Activated naive CD8-positive, alpha-beta T cell treated with anti-CD3 and anti-CD28 coated beads for 36 hours (primary cell): Measurements from ENCODE around the gene STAMBP. TPM values are rescaled to one million over a fixed set of nuclear protein-coding genes. Genes with fewer than 3 reads are reported as not detected.
"Not testable (repeated sequence)": the region's sequence is repeated elsewhere in the genome, so short reads cannot be mapped to it uniquely, and the experiment has no call there.

Experiments
- DNase-seq: peaks from one replicate; pipeline ENCODE4 v3.0.0; 2021
- H3K27ac Mint-ChIP-seq: one replicate; pipeline ENCODE4 v1.8.0; 2022; ENCODE audit warnings: mild to moderate bottlenecking, moderate library complexity, mixed read lengths
- H3K27me3 Mint-ChIP-seq: one replicate; pipeline ENCODE4 v1.8.0; 2022; ENCODE audit warnings: mild to moderate bottlenecking, mixed read lengths
- H3K36me3 Mint-ChIP-seq: one replicate; pipeline ENCODE4 v1.8.0; 2021; ENCODE audit warnings: mild to moderate bottlenecking, mixed read lengths
- H3K4me1 Mint-ChIP-seq: one replicate; pipeline ENCODE4 v1.8.0; 2021; ENCODE audit warnings: mixed read lengths
- H3K4me3 Mint-ChIP-seq: one replicate; pipeline ENCODE4 v1.8.0; 2022; ENCODE audit warnings: mild to moderate bottlenecking, moderate library complexity, mixed read lengths
- H3K9me3 Mint-ChIP-seq: one replicate; pipeline ENCODE4 v1.8.0; 2022; ENCODE audit warnings: mixed read lengths
- total RNA-seq, 2 experiments: library from RNA; stranded (reverse); gene quantifications; one replicate each; pipeline ENCODE4 v1.2.3, GENCODE V29; 2021

The STAMBP gene
- total RNA-seq, 2 experiments from 2014 or later = 72.6 to 76.4 TPM

DNA sequence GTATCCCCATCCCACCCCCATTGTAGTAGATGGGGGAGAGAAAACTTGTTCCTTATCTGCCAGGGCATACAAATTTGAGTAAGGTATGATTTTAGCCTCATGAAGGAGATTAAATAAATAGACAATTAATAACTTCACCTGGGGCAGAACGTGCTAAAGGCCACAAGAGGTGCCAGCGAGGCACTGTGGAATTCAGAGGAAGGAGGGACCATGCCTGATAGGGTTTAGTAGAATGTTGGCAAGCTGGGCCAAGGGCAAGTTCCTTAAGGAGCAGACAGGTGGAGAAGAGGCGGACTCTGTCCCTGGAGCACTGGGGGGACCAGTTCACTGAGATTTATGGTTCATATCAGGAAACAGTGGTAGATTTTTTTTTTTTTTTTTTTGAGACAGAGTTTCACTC lies 22.5 kb downstream of the STAMBP start:
- no peak for DNase-seq
- H3K27ac Mint-ChIP-seq = peak overlapping the region; percentile 5
- H3K27me3 Mint-ChIP-seq = no peaks in the 10 kb centered on the region
- H3K36me3 Mint-ChIP-seq = peaks cover 30% of the 10 kb centered on the region
- H3K4me1 Mint-ChIP-seq = peaks cover 13% of the 10 kb centered on the region
- no peak overlapping the region for H3K4me3 Mint-ChIP-seq
- no peaks in the 10 kb centered on the region for H3K9me3 Mint-ChIP-seq

GRCh38 chr2:73852020-73852419 lies 23.3 kb downstream of the STAMBP start:
- Mint-ChIP-seq H3K9me3 (no peaks in the 10 kb centered on the region), H3K36me3 (peaks cover 31% of the 10 kb centered on the region), H3K27ac (no peak overlapping the region), H3K4me3 (no peak overlapping the region), H3K27me3 (no peaks in the 10 kb centered on the region), H3K4me1 (peaks cover 19% of the 10 kb centered on the region)
- no peak for DNase-seq

DNA sequence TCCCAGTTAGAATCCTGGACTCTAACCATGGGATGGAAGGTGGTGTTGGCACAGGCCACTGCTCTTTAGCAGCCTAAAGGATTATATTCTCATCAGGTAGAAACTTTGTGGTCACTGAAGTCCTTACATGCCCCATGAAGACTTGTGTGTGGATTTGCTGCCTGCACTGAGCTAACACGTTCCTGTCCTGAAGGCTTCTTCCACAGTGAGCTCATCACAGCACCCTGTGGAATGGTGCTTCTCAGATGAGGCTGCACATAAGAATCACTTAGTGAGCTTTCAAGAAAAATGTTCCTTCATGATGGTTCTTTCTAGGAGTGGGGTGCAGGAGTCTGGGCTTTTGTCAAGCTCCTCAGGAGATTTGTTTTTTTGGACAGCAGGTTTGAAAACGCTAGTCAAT lies 26.8 kb downstream of the STAMBP start:
- H3K27ac Mint-ChIP-seq = no peak overlapping the region
- peaks cover 34% of the 10 kb centered on the region for H3K4me1 Mint-ChIP-seq
- DNase-seq = no peak
- no peaks in the 10 kb centered on the region for H3K9me3 Mint-ChIP-seq
- H3K36me3 Mint-ChIP-seq = peaks cover 52% of the 10 kb centered on the region
- no peak overlapping the region for H3K4me3 Mint-ChIP-seq
- H3K27me3 Mint-ChIP-seq = no peaks in the 10 kb centered on the region

DNA sequence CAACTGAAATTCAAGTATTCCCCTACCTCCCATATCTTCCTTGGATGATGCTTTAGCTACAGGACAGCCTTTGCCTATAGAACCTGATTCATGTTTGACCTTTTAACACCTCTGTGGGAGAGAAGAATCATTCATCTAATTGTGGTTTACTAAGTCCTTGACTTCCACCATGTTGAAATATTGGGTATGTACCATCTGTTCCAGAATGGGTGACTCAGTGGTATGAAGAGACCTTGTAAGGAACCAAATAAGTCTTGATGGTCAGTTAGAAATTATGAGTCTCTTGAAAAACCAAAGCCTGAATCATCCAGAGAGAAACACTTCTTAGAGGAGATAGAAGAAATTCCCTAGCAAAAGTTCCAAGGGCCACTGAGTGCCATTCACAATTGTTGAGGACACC lies 27.5 kb downstream of the STAMBP start:
- no peak overlapping the region for H3K27ac Mint-ChIP-seq
- H3K36me3 Mint-ChIP-seq = peaks cover 53% of the 10 kb centered on the region
- H3K4me1 Mint-ChIP-seq = peaks cover 35% of the 10 kb centered on the region
- DNase-seq = no peak
- H3K4me3 Mint-ChIP-seq = no peak overlapping the region
- H3K27me3 Mint-ChIP-seq = no peaks in the 10 kb centered on the region
- H3K9me3 Mint-ChIP-seq = no peaks in the 10 kb centered on the region

GRCh38 chr2:73859721-73860586 lies 31.2 kb downstream of the STAMBP start:
- Mint-ChIP-seq H3K4me1 (peaks cover 32% of the 10 kb centered on the region), H3K4me3 (no peak overlapping the region), H3K27ac (peak overlapping the region; percentile 63), H3K36me3 (peaks cover 61% of the 10 kb centered on the region), H3K27me3 (no peaks in the 10 kb centered on the region), H3K9me3 (no peaks in the 10 kb centered on the region)
- DNase-seq = peak; percentile 58

DNA sequence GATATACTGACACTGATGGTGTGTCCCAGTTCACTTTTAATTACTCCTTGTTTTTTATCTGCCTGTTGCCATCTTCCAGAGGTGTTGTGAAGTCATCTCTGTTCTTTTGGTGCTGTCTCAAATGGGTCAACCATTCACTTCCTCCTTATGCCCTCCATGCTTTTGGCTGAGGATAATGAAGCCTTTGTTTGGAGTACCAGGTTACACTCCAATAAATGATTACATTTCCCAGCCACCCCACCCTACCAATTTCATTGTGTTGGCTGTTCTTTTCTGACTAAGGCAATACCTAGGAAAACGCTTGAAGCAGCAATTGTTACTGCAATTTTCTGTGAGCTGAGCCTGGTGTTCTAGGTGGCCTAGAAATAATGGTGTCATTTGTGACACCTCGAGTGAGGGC lies 34.2 kb downstream of the STAMBP start:
- Mint-ChIP-seq H3K4me1 (peaks cover 18% of the 10 kb centered on the region), H3K9me3 (no peaks in the 10 kb centered on the region), H3K4me3 (no peak overlapping the region), H3K36me3 (peaks cover 41% of the 10 kb centered on the region), H3K27ac (no peak overlapping the region), H3K27me3 (no peaks in the 10 kb centered on the region)
- no peak for DNase-seq

DNA sequence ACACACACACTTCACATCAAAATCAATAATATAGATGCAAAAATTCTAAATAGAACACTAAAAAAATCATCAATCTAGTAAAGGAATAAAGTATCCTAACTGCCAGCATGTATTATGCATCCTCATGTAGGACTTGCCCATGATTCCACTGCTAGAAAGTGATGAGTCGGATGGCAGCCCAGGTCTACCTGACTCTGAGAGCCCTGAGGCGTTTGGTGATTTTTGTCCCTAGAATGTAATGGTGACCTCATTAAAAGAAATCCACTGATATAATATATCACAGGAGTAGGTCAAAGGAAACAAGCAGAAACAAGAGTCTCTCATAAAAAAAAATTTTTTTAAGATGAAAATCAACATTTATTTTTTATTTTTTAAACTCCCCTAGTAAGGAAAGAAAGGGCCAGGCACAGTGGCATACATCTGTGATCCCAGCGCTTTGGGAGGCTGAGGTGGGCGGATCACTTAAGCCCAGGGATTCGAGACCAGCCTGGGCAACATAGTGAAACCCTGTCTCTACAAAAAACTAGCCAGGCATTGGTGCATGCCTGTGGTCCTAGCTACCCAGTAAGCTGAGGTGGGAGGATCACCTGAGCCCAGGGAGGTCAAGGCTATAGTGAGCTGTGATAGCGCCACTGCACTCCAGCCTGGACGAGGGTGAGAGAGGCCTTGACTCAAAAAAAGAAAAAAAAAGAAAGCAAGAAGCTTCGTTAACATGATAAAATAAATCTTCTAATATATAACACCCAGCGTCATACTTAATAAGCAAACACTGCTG lies 39.6 kb downstream of the STAMBP start:
- Mint-ChIP-seq H3K27me3 (no peaks in the 10 kb centered on the region), H3K9me3 (no peaks in the 10 kb centered on the region), H3K36me3 (peaks cover 14% of the 10 kb centered on the region), H3K4me1 (no peaks in the 10 kb centered on the region), H3K4me3 (no peak overlapping the region), H3K27ac (no peak overlapping the region)
- no peak for DNase-seq

DNA sequence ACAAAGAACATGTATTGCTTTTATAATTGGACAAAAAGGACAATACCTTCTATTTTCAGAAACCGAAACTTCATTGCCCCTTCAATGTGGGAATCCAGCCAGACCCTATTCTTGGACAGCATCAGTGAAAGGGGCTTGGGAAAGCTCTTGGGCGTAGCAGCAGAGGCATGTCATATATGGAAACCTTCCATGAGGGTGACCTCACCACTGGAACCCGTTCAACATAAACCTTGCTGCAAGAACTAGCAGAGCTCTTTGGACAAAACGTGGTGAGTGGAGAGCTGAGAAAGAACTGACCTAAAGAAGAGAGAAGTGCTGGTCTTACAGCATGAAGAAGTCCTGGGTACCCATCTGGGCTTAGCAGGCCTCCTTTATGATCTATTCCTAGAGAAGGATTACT lies 41.3 kb downstream of the STAMBP start:
- H3K9me3 Mint-ChIP-seq = no peaks in the 10 kb centered on the region
- peaks cover 9% of the 10 kb centered on the region for H3K36me3 Mint-ChIP-seq
- no peak overlapping the region for H3K4me3 Mint-ChIP-seq
- DNase-seq = no peak
- H3K27me3 Mint-ChIP-seq = no peaks in the 10 kb centered on the region
- H3K4me1 Mint-ChIP-seq = no peaks in the 10 kb centered on the region
- H3K27ac Mint-ChIP-seq = no peak overlapping the region

GRCh38 chr2:73877071-73877802 lies 48.5 kb downstream of the STAMBP start:
- no peak overlapping the region for H3K4me3 Mint-ChIP-seq
- H3K9me3 Mint-ChIP-seq = no peaks in the 10 kb centered on the region
- no peak for DNase-seq
- H3K27me3 Mint-ChIP-seq = peaks cover 3% of the 10 kb centered on the region
- H3K36me3 Mint-ChIP-seq = no peaks in the 10 kb centered on the region
- H3K4me1 Mint-ChIP-seq = peaks cover 3% of the 10 kb centered on the region
- no peak overlapping the region for H3K27ac Mint-ChIP-seq

DNA sequence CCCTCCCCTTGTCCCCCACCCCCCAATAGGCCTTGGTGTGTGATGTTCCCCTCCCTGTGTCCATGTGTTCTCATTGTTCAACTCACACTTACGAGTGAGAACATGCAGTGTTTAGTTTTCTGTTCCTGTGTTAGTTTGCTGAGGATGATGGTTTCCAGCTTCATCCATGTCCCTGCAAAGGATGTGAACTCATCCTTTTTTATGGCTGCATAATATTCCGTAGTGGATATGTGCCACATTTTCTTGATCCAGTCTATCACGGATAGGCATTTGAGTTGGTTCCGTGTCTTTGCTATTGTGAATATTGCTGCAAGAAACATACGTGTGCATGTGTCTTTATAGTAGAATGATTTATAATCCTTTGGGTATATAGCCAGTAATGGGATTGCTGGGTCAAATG lies 49.2 kb downstream of the STAMBP start:
- not testable (repeated sequence) for DNase-seq, H3K4me3 Mint-ChIP-seq, H3K9me3 Mint-ChIP-seq, H3K4me1 Mint-ChIP-seq, H3K36me3 Mint-ChIP-seq, H3K27ac Mint-ChIP-seq, H3K27me3 Mint-ChIP-seq

GRCh38 chr2:73885406-73885805 lies 56.6 kb downstream of the STAMBP start:
- no peak overlapping the region for H3K4me3 Mint-ChIP-seq
- peaks cover 25% of the 10 kb centered on the region for H3K4me1 Mint-ChIP-seq
- H3K27ac Mint-ChIP-seq = no peak overlapping the region
- peaks cover 4% of the 10 kb centered on the region for H3K9me3 Mint-ChIP-seq
- DNase-seq = no peak
- H3K36me3 Mint-ChIP-seq = peaks cover 6% of the 10 kb centered on the region
- no peaks in the 10 kb centered on the region for H3K27me3 Mint-ChIP-seq

DNA sequence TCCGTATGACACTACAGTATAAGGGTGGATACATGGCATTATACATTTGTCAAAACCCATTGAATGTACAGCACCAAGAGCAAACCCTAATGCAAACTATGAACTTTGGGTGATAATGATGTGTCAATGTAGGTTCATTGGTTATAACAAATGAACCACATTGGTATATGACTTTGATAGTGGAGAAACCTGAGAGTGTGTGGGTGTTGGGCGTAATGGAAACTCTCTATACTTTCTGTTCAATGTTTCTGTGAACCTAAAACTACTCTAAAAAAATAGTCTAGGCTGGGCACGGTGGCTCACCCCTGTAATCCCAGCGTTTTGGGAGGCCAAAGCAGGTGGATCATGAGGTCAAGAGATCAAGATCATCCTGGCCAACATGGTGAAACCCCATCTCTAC lies 57.6 kb downstream of the STAMBP start:
- Mint-ChIP-seq H3K36me3 (peaks cover 6% of the 10 kb centered on the region), H3K4me3 (peak overlapping the region; percentile 57), H3K27ac (peak overlapping the region; percentile 82), H3K27me3 (no peaks in the 10 kb centered on the region), H3K4me1 (peaks cover 25% of the 10 kb centered on the region), H3K9me3 (peaks cover 4% of the 10 kb centered on the region)
- DNase-seq = peak; percentile 58

DNA sequence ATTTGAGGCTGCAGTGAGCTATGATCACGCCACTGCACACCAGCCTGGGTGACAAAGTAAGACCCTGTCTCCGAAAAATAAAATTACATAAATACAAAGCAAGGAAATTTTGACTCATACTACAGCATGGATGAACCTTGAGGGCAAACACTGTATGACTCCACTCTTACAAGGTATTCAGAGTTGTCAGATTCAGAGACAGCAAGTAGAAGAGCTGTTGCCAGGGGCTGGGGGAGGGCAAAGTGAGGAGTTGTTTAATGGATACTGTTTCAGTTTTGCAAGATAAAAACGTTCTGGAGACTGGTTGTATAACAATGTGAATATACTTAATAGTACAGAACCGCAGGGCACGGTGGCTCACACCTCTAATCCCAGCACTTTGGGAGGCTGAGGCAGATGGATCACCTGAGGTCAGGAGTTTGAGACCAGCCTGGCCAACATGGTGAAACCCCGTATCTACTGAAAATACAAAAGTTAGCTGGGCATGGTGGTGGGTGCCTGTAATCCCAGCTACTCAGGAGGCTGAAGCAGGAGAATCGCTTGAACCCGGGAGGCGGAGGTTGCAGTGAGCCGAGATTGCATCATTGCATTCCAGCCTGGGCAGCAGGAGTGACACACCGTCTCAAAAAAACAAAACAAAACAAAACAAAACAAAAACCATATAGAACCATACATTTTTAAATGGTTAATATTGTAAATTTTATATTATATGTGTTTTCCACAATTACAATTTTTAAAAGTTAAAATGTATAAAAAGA lies 59.0 kb downstream of the STAMBP start:
- H3K9me3 Mint-ChIP-seq, H3K4me3 Mint-ChIP-seq, DNase-seq, H3K36me3 Mint-ChIP-seq, H3K27me3 Mint-ChIP-seq: not testable (repeated sequence)
- H3K4me1 Mint-ChIP-seq = peaks cover 25% of the 10 kb centered on the region
- peak overlapping the region; percentile 42 for H3K27ac Mint-ChIP-seq

DNA sequence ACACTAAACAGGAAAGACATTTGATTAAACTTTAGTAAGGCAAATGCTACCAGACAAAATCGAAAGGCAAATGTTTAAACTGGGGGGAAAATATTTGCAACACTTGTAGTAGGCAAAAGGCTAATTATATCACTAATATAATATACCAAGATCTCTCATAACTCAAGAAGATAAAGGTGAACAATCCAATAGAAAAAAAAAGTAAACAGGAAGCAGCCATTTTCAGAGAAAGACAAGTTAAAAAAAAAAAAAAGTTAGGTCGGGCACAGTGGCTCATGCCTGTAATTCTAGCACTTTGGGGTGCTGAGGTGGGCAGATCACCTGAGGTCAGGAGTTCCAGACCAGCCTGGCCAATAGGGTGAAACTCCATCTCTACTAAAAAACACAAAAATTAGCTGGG lies 59.6 kb downstream of the STAMBP start:
- no peak for DNase-seq
- H3K27ac Mint-ChIP-seq = no peak overlapping the region
- H3K9me3 Mint-ChIP-seq = peaks cover 4% of the 10 kb centered on the region

More for the DNA sequence above, 59.6 kb downstream of the STAMBP start:
- Mint-ChIP-seq H3K4me1 (peaks cover 25% of the 10 kb centered on the region), H3K4me3 (no peak overlapping the region), H3K36me3 (peaks cover 6% of the 10 kb centered on the region), H3K27me3 (no peaks in the 10 kb centered on the region)
